AML-193 (cell line): ENCODE measurements around the gene POMC.
"Not testable (repeated sequence)": the region's sequence is repeated elsewhere in the genome, so short reads cannot be mapped to it uniquely, and the experiment has no call there.

Experiments
- DNase-seq, 2 experiments: peaks; one replicate each; lab custom pipeline; 2025; lab: John Stamatoyannopoulos, UW

POMC gene

GRCh38 chr2:25176541-25177181 is 8.3 kb upstream of the POMC start:
- DNase-seq, result no peak

- no peak for DNase-seq
These were observed 7.8 kb upstream of the POMC start for GRCh38 chr2:25176138-25176537.

GRCh38 chr2:25174192-25174861 is 5.9 kb upstream of the POMC start:
- no peak for DNase-seq

GRCh38 chr2:25173719-25174118 is 5.3 kb upstream of the POMC start:
- DNase-seq, result no peak

- DNase-seq, result no peak
These were observed 2.5 kb upstream of the POMC start for GRCh38 chr2:25170888-25171287.

GRCh38 chr2:25169073-25169470 is 692 bp upstream of the POMC start:
- DNase-seq, result no peak

- DNase-seq, result peak; percentile 6 to 27
These were observed 2.1 kb downstream of the POMC start for GRCh38 chr2:25165992-25166875.

GRCh38 chr2:25164561-25164960 is 3.8 kb downstream of the POMC start:
- DNase-seq, result no peak

- DNase-seq, result not testable (repeated sequence)
These were observed 6.3 kb downstream of the POMC start for GRCh38 chr2:25162061-25162460.

GRCh38 chr2:25161055-25161781 is 7.2 kb downstream of the POMC start:
- no peak for DNase-seq

GRCh38 chr2:25160376-25160775 is 8.0 kb downstream of the POMC start:
- DNase-seq, result no peak

- DNase-seq, result no peak
These were observed 8.4 kb downstream of the POMC start for GRCh38 chr2:25159949-25160348.

GRCh38 chr2:25158096-25158852 is 10.1 kb downstream of the POMC start:
- no peak for DNase-seq

- no peak for DNase-seq
These were observed 13.0 kb downstream of the POMC start for GRCh38 chr2:25155401-25155800.

- no peak for DNase-seq
These were observed 16.7 kb downstream of the POMC start for GRCh38 chr2:25151718-25152117.

- not testable (repeated sequence) for DNase-seq
These were observed 17.4 kb downstream of the POMC start for GRCh38 chr2:25150993-25151392.

- no peak for DNase-seq
These were observed 18.7 kb downstream of the POMC start for GRCh38 chr2:25149646-25150045.

- no peak for DNase-seq
These were observed 21.5 kb downstream of the POMC start for GRCh38 chr2:25146896-25147295.

GRCh38 chr2:25145803-25146202 is 22.6 kb downstream of the POMC start:
- no peak for DNase-seq

GRCh38 chr2:25141120-25141519 is 27.3 kb downstream of the POMC start:
- DNase-seq, result no peak

- DNase-seq, result not testable (repeated sequence)
These were observed 27.8 kb downstream of the POMC start for GRCh38 chr2:25140535-25140934.
